HepG2 (cell line): ENCODE measurements around the gene CLCNKA. TPM values are rescaled to one million over a fixed set of nuclear protein-coding genes. Genes with fewer than 3 reads are reported as not detected.

Experiments
- DZIP1 ChIP-seq: sonication (generic); formaldehyde crosslinking; IDR thresholded peaks from 2 replicates; pipeline ENCODE4 v1.5.0; 2020; ENCODE audit warnings: mild to moderate bottlenecking, missing genetic modification reagents
- EED ChIP-seq: sonication (generic); formaldehyde crosslinking; IDR thresholded peaks from 2 replicates; pipeline ENCODE4 v1.5.0; 2020; ENCODE audit warnings: mild to moderate bottlenecking, missing genetic modification reagents
- FOXK1 ChIP-seq: sonication (generic); formaldehyde crosslinking; IDR thresholded peaks from 2 replicates; pipeline ENCODE4 v1.4.0; 2020; ENCODE audit warnings: low read depth, missing genetic modification reagents, borderline replicate concordance
- GATAD1 ChIP-seq: IDR thresholded peaks from 2 replicates; pipeline ENCODE4 v1.6.1; 2016; ENCODE audit warnings: missing genetic modification reagents, missing compliant biosample characterization
- GLI4 ChIP-seq: sonication (generic); formaldehyde crosslinking; IDR thresholded peaks from 2 replicates; pipeline ENCODE4 v1.5.1; 2020; ENCODE audit warnings: missing genetic modification reagents, mild to moderate bottlenecking, moderate library complexity, borderline replicate concordance
- HES4 ChIP-seq: sonication (generic); formaldehyde crosslinking; IDR thresholded peaks from 2 replicates; pipeline ENCODE4 v1.9.0; 2021; ENCODE audit warnings: mild to moderate bottlenecking, missing genetic modification reagents, borderline replicate concordance
- MIXL1 ChIP-seq: IDR thresholded peaks from 2 replicates; pipeline ENCODE4 v1.6.1; 2016
- MXD3 ChIP-seq: IDR thresholded peaks from 2 replicates; pipeline ENCODE4 v1.6.1; 2016; ENCODE audit warnings: mild to moderate bottlenecking, missing biosample characterization, missing genetic modification reagents
- NCOR1 ChIP-seq: fragments of 200-600 bp; sonication (generic); IDR thresholded peaks from 2 replicates; pipeline ENCODE4 v1.7.0; 2017; ENCODE audit warnings: antibody characterized with exemption, low read length, borderline replicate concordance
- NONO ChIP-seq, 2 experiments: fragments of 450-650 bp in 1 of 2; sonication (generic) in 1 of 2; formaldehyde crosslinking in 1 of 2; IDR thresholded peaks in 1 of 2; conservative IDR thresholded peaks in 1 of 2; 2 replicates each; pipeline versions ENCODE4 v1.6.1 to v1.8.0; 2017 to 2022; ENCODE audit warnings: mild to moderate bottlenecking in 1 of 2, missing genetic modification reagents in 1 of 2, moderate library complexity in 1 of 2
- SPEN ChIP-seq: sonication (generic); formaldehyde crosslinking; IDR thresholded peaks from 2 replicates; pipeline ENCODE4 v1.5.1; 2020; ENCODE audit warnings: low read depth, mild to moderate bottlenecking, missing genetic modification reagents
- SSRP1 ChIP-seq: IDR thresholded peaks from 2 replicates; pipeline ENCODE4 v1.6.1; 2016; ENCODE audit warnings: control low read depth
- THAP11 ChIP-seq: IDR thresholded peaks from 2 replicates; pipeline ENCODE4 v1.6.1; 2016; ENCODE audit warnings: missing biosample characterization, missing genetic modification reagents
- ZBTB20 ChIP-seq: sonication (generic); formaldehyde crosslinking; IDR thresholded peaks from 2 replicates; pipeline ENCODE4 v1.8.1; 2023; ENCODE audit warnings: missing genetic modification reagents, low read depth, mild to moderate bottlenecking, borderline replicate concordance
- ZBTB3 ChIP-seq: sonication (generic); formaldehyde crosslinking; IDR thresholded peaks from 2 replicates; pipeline ENCODE4 v1.4.0; 2020; ENCODE audit warnings: low read depth, mild to moderate bottlenecking, moderate library complexity, missing genetic modification reagents, borderline replicate concordance
- ZBTB43 ChIP-seq: sonication (generic); formaldehyde crosslinking; conservative IDR thresholded peaks from 2 replicates; pipeline ENCODE4 v1.4.0; 2020; ENCODE audit warnings: missing genetic modification reagents
- ZMYM4 ChIP-seq: sonication (generic); formaldehyde crosslinking; IDR thresholded peaks from 2 replicates; pipeline ENCODE4 v1.8.1; 2023; ENCODE audit warnings: mild to moderate bottlenecking, missing genetic modification reagents
- ZNF256 ChIP-seq: sonication (generic); formaldehyde crosslinking; conservative IDR thresholded peaks from 2 replicates; pipeline ENCODE4 v1.4.0; 2020; ENCODE audit warnings: missing genetic modification reagents
- ZNF3 ChIP-seq: IDR thresholded peaks from 2 replicates; pipeline ENCODE4 v1.7.0; 2017; ENCODE audit warnings: inconsistent platforms
- ZNF432 ChIP-seq: sonication (generic); formaldehyde crosslinking; IDR thresholded peaks from 2 replicates; pipeline ENCODE4 v1.5.0; 2020; ENCODE audit warnings: missing genetic modification reagents, mild to moderate bottlenecking, borderline replicate concordance
- ZNF619 ChIP-seq: sonication (generic); formaldehyde crosslinking; IDR thresholded peaks from 2 replicates; pipeline ENCODE4 v1.4.0; 2020; ENCODE audit warnings: mild to moderate bottlenecking, missing genetic modification reagents
- ZNF747 ChIP-seq: sonication (generic); formaldehyde crosslinking; IDR thresholded peaks from 2 replicates; pipeline ENCODE4 v1.8.1; 2023; ENCODE audit warnings: missing genetic modification reagents, mild to moderate bottlenecking, borderline replicate concordance
- ZNF780A ChIP-seq: sonication (generic); formaldehyde crosslinking; IDR thresholded peaks from 2 replicates; pipeline ENCODE4 v1.8.0; 2022; ENCODE audit warnings: mild to moderate bottlenecking, missing genetic modification reagents, moderate library complexity
- ZNF790 ChIP-seq: sonication (generic); formaldehyde crosslinking; IDR thresholded peaks from 2 replicates; pipeline ENCODE4 v1.8.0; 2022; ENCODE audit warnings: missing genetic modification reagents, mild to moderate bottlenecking, borderline replicate concordance
- ZNF816 ChIP-seq: sonication (generic); formaldehyde crosslinking; IDR thresholded peaks from 2 replicates; pipeline ENCODE4 v1.8.0; 2022; ENCODE audit warnings: missing genetic modification reagents, mild to moderate bottlenecking, borderline replicate concordance
- ZSCAN21 ChIP-seq: sonication (generic); formaldehyde crosslinking; IDR thresholded peaks from 2 replicates; pipeline ENCODE4 v1.8.0; 2022; ENCODE audit warnings: mild to moderate bottlenecking, missing genetic modification reagents, moderate library complexity, borderline replicate concordance
- polyA plus RNA-seq, 8 experiments: library from polyadenylated mRNA; depleted of rRNA in 3 of 8; stranded (reverse) in 7 of 8; unstranded in 1 of 8; fragments of >200 nt; fragmentation: Illumina TruSeq in 4 of 8; extraction: Trizol in 4 of 8; gene quantifications; 2 replicates each; pipeline versions ENCODE4 v1.2.1 to v1.2.3, GENCODE V29; 2011 to 2016; ENCODE audit warnings: low read depth in 4 of 8, missing spikeins in 1 of 8, mixed read lengths in 1 of 8; ENCODE audit not compliant: insufficient read depth in 1 of 8
- total RNA-seq, 5 experiments: library from RNA; depleted of rRNA; stranded (reverse); fragments of >200 nt; fragmentation: Illumina TruSeq; extraction: Trizol; gene quantifications; 2 replicates each; pipeline ENCODE4 v1.2.3, GENCODE V29; 2016; ENCODE audit warnings: low read depth in 1 of 5

Gene CLCNKA
- total and polyA plus RNA-seq, 2 of the 13 experiments (the other 11 are each of a cell fraction or from before 2014, with no cell fraction given) = 0.03 TPM; not detected in 1

- TF ChIP-seq MXD3 (CRISPR knock-in tag) (no peak), ZNF816 (CRISPR knock-in tag) (no peak), MIXL1 (CRISPR knock-in tag) (no peak), ZNF790 (no peak), ZNF619 (CRISPR knock-in tag) (no peak), HES4 (CRISPR knock-in tag) (peak; percentile 23; the same call in 1 of the 2 replicates), EED (no peak), FOXK1 (CRISPR knock-in tag) (0 out of 2 replicates have a peak, but pooled peaks have one; percentile 24), NCOR1 (no peak), THAP11 (CRISPR knock-in tag) (peak; percentile 52; the same call in 1 of the 2 replicates), SSRP1 (CRISPR knock-in tag) (no peak), DZIP1 (CRISPR knock-in tag) (no peak), GLI4 (CRISPR knock-in tag) (no peak), SPEN (no peak), NONO (IDR thresholded peaks at IDR 0.05) (no peak), NONO (CRISPR knock-in tag; conservative IDR thresholded peaks at IDR 0.05) (no peak), ZBTB3 (CRISPR knock-in tag) (no peak), ZBTB43 (CRISPR knock-in tag) (no peak), ZNF256 (no peak), ZNF780A (CRISPR knock-in tag) (no peak), GATAD1 (CRISPR knock-in tag) (no peak), ZBTB20 (CRISPR knock-in tag) (no peak), ZSCAN21 (CRISPR knock-in tag) (peak; percentile 49; the same call in 1 of the 2 replicates), ZNF432 (CRISPR knock-in tag) (no peak), ZMYM4 (CRISPR knock-in tag) (no peak), ZNF3 (CRISPR knock-in tag) (no peak), ZNF747 (CRISPR knock-in tag) (no peak)
Observed at GRCh38 chr1:16078925-16079656, 57.3 kb downstream of the CLCNKA start (continued).
